Effector CD4-positive, alpha-beta T cell (primary cell): ENCODE results near the gene ATG4A.

ENCODE experiments used
- DNase-seq: peaks from one replicate; pipeline ENCODE4 v3.0.0-alpha.2; 2020

ATG4A gene

DNA sequence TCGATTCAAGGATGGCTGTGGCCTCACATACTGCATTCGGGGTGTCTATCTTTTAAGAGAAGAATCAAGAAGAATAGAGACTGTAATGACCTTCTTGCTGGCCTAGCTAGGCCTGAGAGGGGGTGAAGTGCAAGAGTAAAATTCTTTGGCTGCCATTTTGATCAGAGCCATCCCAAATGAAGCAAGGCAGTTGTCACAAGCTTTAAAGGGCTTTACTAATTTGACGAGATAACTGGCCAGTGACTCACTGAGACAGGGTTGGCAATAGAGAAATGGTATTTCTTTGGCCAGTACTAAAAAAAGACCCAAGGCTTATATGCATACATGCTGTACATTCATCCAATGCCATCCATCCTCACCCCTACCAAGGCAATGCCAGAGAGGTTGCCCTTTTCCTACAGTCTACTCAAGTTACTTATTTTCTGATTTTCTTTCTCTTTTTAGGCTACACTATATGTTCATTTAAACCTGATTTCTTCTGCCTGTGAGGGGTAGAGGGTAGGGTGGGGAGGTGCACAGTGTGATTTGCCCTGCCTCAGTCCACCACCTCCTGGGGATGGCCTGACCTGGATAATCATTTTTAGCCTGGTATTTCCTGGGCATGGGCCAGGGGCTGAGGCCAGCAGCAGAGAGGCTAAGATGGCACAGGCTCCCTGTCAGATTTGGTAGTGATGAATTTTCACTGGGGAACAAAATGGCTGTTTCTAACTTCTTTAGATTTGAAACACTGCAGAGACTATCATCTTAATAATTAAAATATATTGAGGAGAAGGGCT, 32.2 kb downstream of the ATG4A start:
- DNase-seq: no peak

GRCh38 chrX:108126661-108127060, 35.1 kb downstream of the ATG4A start:
- no peak for DNase-seq

- no peak for DNase-seq
Observed at GRCh38 chrX:108127152-108127551, 35.6 kb downstream of the ATG4A start.

GRCh38 chrX:108130889-108131288, 39.3 kb downstream of the ATG4A start:
- DNase-seq: no peak

DNA sequence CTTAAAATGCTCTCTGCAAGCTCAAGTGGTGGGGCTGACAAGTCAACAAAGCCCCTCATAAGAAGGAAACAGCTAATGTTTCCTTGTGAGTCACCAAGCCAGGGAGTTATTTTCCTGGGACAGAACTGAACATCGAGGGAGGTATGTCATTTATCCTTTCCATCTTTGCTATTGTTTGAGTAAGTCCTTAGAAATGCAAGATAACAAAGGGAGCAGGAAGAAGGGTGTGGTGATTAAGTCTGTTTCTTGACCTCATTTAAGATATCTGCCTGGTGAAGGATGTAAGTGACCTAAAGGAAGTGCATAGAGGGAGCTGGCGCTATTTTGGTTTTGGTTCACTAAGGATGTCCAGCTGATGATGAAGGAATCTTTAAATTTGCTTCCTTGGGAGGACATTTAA, 39.9 kb downstream of the ATG4A start:
- DNase-seq: no peak

GRCh38 chrX:108132034-108132433, 40.5 kb downstream of the ATG4A start:
- no peak for DNase-seq

DNA sequence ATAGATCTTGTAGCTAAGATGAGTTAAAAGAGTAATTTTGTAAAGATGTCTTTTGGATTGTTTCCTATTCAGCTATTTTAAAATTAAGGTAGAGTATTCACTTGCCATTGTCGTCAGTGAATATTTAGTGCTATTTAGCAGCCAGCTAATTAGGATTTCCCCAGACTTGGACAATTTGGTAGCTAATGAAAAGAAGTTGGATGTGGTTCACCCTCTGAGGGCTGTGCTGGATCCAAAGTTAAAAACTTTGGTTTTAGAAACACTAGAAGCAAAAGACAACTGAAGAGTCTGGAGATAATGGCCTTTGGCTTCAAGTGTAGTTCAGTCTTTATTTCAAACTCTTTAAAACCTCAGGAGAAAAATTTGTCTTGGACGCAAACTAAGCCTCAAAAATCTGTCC, 41.3 kb downstream of the ATG4A start:
- DNase-seq: no peak

- no peak for DNase-seq
Observed at GRCh38 chrX:108134724-108135123, 43.1 kb downstream of the ATG4A start.

DNA sequence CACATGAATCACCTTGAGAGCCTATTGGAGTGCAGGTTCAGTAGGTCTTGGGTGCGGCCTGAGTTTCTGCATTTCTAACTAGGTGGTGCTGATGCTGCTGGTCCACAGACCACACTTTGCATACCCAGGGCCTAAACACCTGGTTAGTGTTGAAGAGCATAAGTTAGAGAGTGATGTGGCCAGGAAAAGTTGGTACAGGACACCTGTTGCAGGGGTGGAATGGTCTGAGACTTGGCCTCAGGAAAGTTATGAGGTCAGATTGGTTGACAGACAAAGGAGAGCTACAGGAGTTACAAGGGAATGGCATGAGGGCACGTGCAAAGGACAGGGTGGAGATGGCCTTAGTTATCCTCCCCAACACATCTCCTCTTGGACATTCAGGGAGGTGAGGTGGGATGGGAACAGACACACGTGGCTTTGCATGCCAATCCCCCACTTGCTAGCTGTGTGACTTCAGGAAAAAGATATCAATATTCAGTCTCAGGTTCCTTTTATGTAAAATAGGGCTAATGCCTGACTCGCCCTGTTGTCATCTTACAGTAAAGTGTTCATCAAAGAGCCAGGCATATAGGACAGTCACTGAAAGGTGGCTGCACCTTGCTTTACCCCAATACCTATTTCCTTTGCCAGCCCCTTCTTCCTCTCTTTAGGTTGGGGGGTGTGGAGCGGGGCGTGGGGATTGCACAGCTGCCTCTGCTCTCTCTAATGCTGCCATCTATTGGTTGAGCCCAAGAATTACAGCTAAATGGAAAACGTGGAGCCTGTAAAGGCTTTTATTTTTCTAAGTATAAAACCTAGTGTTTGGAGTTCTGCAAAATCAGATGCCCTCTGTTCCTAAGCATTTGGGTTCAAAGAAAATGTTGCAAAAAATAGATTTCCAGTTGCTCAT, 47.5 kb downstream of the ATG4A start:
- DNase-seq: no peak

- no peak for DNase-seq
Observed at GRCh38 chrX:108148524-108148923, 56.9 kb downstream of the ATG4A start.

- no peak for DNase-seq
Observed at GRCh38 chrX:108156082-108156481, 64.5 kb downstream of the ATG4A start.

DNA sequence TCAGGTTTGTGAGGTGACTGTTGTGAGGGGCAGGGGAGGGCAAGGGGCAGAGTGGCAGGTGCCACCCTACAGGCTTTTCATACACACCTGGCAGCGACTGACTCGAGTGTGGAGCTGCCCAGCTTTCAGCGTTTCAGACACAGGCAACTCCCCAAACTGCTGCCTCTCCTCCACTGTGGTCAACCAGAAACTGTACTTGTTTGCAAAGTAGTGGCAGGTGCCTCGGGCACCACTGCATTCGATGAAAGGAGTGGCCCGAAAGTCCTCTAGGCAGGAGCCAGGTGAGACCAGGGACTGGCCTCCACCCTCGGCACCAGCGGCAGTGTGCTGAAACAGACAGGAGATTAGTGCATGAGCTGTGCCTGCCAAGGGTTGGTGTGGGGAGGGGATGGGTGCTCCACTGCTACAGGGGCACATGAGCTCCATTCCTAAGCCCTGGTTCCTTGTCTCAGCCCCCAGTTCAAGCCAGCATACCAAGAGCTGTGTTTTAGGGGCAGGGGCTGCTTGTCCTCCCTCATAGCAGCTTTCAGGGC, 65.4 kb downstream of the ATG4A start:
- no peak for DNase-seq

DNA sequence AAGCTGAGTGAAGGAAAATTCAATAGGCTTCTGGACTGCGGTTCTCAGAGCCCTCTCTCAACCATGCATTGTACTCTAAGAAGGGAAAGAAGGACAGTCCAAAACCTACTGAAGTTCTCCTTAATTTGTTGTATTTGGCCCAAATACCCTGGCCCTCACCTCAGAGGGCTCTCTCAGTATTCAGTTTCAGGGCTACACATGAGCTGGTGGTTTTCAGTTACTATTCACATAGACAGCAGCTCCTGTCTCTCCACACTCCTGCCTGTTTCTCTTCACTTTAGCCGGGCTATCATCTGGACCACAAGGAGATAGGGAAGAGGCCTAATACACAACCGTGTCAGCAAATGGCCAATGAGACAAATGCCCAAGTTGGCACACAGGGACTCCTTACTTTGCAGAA, 66.0 kb downstream of the ATG4A start:
- DNase-seq: no peak

DNA sequence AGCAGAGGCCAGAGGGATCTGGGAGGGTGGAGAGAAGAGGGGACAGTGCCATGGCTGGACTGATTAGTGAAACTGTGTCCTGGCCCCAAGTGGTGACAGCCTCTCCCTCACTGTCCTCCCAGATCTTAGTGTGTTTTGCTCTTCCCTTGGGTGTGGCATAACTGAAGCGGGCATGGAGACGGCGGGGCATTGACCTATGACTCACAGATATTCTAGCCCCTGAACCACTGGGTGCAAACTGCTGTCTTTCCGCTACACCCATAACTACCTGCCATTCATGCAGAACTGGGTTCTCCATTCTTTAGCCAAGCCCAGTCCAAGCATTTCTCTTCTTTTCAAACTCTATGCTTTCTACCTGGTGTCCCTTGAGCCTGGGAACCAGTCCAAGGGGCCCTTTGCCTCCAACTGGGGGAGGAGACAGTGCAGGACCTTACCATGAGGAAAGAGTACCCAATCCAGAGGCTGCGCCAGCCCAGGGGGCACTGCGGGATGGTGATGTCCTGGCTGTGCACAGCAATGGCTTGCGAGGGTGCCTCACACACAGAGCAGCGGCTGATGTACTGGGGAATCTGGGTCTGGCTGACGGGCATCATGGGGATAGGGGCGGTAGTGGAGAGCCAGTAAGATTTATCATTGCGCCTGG, 67.6 kb downstream of the ATG4A start:
- no peak for DNase-seq

DNA sequence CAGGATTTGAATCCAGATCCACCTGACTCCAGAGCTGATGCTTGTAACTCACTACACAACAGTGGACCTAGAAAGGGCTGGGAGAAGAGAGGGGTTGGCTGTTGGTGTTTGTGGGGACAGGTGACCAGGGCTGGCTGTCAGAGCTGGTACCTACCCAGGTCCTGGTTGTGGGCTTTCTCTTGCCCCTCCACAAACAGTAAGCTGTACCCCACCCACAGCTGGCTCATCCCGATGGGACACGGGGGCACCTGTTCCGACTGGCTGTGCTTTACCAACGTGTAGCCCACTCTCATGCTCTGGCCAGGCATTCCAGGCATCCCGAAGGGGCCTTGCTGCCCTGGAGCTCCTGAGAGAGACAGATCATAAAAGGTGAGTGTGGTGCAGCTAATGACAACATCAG, 68.7 kb downstream of the ATG4A start:
- no peak for DNase-seq

GRCh38 chrX:108162265-108162664, 70.7 kb downstream of the ATG4A start:
- no peak for DNase-seq

- no peak for DNase-seq
Observed at GRCh38 chrX:108163333-108164082, 71.9 kb downstream of the ATG4A start.

DNA sequence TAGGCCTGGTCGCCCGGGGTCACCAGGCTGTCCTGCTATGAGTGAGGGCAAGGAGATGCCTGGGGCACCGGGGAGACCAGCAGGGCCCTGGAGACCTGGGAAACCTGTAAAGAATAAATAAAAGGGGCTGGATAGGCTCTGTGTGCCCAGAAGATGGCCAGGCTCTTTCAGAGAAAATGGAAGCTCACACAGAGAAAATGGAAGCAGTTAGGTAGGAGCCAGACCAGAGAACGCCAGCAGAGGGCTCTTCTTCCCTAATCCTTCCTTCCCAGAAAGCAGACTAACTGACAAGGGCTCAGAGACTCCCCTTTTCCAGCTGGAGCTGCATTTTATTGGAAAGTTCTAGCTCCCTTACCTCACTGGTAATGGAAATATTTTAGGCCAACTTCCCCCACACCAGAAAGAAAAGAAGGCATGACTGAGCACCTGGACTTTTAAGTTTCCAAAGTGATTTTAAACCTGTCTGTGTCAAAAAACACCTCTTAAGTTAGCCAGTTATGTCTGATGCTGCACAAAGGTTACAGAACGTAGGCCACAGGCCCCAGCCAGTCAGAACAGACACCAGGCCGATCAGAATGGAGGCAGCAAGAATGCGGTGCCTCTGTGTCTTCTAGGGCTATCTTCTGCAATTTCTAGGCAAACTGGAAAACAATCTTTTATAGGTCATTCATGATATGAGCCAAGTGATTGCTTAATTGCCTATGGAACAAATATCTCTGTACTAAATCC, 74.0 kb downstream of the ATG4A start:
- no peak for DNase-seq

GRCh38 chrX:108167211-108167872, 75.8 kb downstream of the ATG4A start:
- DNase-seq: no peak

- no peak for DNase-seq
Observed at GRCh38 chrX:108168961-108169740, 77.6 kb downstream of the ATG4A start.
